HG02852 (cell line): ENCODE measurements around the gene EIF2AK3.
"Not testable (repeated sequence)": the region's sequence is repeated elsewhere in the genome, so short reads cannot be mapped to it uniquely, and the experiment has no call there.

Experiments
- ATAC-seq: cut with Tn5 transposase; IDR thresholded peaks from one replicate; pipeline ENCODE4 v1.9.1; 2021; ENCODE audit warnings: mild to moderate bottlenecking, moderate library complexity; ENCODE audit not compliant: unreplicated experiment

EIF2AK3 gene

GRCh38 chr2:88627055-88627855 lies at the start of gene EIF2AK3:
TSS of gene EIF2AK3 (minus strand) at chr2:88627464. CDS start at chr2:88627274, 190 bp downstream.
- peak; percentile 87 for ATAC-seq

- ATAC-seq = no peak
Measured at GRCh38 chr2:88673363-88673762, 46.1 kb upstream of the EIF2AK3 start.

DNA sequence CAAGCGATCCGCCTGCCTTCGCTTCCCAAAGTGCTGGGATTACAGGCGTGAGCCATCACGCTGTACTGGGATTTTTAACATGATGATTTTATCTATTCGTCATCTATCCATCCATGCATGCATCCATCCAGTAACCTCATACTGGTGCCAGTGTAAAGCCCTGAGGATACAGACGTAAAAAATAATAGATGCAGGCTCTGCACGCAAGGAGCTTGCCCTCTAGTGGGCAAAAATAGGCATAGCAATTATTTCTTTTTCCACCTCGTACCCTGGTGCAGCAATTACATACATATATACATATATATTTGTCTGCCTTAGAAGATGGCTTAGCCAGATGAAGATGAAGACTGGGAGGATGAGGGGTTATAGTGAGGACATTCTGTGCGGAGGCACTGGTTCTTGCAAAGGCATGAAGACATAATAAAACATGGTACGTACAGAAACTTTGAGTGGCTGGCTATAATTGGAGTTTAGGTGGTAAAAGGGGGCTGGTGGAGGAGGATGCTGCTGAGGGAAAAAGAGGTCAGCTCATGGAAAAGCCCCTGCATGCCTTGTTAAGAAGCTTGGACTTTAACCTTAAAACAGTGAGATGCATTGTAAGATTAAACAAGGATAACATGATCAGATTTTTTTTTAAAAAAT lies 44.6 kb upstream of the EIF2AK3 start:
- ATAC-seq = no peak

DNA sequence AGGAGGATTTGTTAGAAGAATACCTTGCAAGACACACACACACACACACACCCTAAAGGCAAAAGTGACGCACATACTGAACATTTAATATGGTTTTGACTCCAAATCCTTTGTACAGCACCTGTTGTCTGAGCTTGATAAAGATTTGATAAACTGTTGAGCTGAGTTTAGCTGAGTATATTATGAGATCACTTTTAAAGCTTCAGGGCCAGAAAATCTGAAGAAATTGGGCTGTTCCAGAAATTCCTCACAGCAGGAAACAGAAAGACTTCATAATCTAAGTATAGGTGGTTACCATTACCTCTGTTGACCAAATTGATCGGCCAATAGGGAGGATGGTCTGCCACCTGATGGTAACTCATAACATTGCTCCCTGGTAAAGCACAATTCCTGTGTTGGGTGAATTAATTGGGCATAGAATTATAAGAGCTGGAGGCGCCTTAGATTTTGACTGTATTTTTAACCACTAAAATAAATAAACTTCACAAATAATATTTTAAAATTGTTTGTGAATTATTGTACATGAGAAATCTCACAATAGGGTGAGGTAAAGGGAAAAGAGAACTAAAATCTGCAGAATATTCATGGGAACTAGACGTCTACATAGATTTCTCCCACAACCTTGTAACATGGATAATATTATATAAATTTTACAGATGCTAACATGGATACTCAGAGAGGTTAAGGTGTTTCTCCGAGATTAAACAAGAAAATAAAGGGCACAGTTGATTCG lies 42.4 kb upstream of the EIF2AK3 start:
- peak; percentile 87 for ATAC-seq

DNA sequence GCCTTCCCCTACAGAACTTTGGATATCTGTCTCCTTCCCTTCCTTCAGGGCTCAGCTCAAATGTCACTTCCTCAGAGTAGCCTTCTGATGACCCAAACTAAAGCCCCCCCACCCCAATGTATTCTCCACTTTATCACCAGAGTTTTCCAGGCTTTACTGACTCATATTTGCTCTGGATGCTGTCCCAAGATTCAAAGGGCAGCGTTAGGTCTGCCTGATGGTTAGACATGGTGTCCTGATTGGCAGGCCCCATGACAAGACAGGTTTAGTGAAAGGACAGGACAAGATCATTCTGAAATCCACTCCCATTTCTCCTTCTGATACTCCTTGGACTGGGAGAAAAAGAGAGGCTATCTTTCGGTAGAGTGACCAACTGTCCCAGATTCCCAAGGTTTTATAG lies 41.6 kb upstream of the EIF2AK3 start:
- no peak for ATAC-seq

- ATAC-seq = no peak
Measured at GRCh38 chr2:88667219-88667618, 40.0 kb upstream of the EIF2AK3 start.

GRCh38 chr2:88666576-88666975 lies 39.3 kb upstream of the EIF2AK3 start:
- ATAC-seq = no peak

DNA sequence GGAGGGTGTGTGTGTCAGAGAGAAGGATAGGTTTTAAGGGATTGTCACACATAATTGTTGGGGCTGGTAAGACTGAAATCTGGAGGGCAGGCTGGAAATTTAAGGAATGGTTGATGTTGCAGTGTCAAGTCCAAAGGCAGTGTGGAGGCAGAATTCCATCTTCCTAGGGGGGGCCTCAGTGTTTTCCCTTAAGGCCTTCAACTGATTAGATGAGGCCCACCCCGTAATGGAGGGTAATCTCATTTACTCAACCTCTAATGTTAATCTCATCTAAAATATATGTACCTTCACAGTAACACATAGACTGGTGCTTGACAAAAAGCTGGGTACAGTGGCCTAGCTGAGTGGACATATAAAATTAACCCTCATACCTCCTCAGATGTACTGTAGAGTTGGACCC lies 33.4 kb upstream of the EIF2AK3 start:
- no peak for ATAC-seq

GRCh38 chr2:88659538-88659915 lies 32.3 kb upstream of the EIF2AK3 start:
- ATAC-seq = no peak

DNA sequence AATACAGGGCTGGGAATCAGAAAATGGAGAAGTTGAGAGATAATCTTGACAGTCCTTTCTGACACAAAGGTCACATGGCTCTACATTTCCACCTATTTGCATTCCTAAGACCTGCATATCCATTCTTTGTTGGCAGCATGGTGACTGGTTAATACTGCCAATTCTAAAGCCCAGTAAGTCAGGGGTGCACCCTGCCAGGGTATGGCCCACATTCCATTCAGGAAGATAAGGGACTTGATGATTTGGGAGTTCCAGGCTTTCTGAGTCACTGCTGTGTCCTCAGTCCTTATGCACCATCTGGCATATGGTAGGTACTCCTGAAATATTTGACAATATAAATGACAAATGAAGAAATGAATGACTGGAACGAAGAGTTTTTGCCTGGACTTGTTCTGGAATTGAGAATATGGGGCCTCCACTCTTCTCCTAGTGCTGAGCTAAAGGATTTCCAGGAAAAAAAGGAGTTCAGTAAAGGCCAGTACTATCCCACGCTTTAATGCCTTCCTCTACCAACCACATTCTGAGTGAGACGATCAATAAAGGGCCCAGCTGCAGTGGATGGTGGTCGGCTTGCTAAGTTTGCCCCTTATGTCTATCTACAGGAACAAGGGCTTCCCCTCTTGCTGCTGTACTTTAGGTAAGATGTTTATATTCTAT lies 31.7 kb upstream of the EIF2AK3 start:
- no peak for ATAC-seq

- no peak for ATAC-seq
Measured at GRCh38 chr2:88658326-88658725, 31.1 kb upstream of the EIF2AK3 start.

DNA sequence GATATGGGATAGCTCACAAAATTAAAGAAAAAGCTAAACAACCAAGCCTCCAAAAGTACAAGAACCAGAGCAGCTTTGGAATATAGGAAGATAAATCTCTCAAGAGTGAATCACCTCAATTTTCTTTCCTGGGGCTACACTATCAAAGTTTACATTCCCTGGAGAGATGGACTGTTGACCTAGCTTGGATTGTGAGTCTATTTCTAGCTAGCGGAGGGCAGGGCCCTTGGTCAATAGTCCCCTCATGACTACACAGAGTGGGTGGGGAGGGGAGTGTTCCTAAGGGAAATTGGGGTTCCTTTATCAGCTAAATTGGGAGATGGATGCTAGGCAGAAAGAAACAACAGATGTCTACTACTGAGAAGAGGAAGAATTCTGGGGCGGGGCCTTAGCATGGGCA lies 29.9 kb upstream of the EIF2AK3 start:
- ATAC-seq = no peak

DNA sequence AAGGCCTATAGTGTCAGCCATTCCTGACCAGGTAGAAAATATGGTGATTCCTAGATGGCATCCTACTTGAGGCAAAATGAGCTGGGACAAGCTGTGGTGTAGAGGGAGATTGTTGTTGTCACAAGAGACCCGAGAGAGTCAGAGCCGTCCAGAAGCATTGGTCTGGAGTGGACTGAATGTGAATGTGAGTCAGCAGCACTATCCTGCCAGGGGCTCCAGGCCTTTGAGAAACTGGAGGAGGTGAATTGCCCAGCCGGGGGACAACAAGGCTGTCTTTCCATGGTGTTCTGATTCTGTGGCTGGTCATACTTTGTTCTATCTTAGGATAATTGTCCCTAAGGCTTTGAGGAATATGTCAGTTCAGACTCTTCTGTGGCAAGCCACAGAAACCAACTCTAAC lies 29.4 kb upstream of the EIF2AK3 start:
- ATAC-seq = no peak

DNA sequence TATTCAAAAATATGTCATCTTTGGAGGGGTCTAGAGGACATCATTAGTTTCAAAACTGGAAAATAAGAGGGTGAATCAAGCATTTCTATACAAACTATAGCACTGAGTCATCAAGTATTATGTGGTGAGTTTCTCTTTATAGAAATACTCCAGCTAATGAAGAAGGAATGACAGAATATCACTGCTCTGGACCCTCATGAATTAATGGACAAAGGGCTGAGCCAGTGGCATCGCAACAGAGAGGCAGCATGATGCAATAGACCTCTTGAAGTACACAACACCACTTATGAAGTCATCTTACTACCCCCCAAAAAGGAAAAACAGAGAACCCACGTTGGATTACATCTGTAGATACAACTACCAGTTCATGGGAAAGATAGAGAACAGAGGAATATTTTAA lies 27.4 kb upstream of the EIF2AK3 start:
- ATAC-seq = no peak

DNA sequence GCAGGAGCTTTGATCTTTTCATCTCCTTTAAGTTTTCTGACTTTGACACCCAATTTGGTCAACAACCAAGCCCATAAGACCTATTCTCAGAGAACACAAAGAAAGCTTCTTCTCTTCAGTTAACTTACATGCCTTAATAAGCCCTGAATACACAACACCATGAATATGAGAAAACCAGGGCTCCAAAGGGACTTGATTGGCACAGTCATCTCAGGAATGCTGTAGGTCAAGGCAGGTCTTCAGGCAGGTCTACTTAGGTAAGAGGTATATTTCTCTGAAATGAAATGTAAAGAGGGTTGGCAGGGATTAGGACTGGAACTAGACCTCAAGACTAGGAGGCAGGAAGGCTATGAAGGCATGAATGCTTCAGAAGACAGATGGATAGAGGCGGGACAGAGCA lies 24.4 kb upstream of the EIF2AK3 start:
- ATAC-seq = no peak

DNA sequence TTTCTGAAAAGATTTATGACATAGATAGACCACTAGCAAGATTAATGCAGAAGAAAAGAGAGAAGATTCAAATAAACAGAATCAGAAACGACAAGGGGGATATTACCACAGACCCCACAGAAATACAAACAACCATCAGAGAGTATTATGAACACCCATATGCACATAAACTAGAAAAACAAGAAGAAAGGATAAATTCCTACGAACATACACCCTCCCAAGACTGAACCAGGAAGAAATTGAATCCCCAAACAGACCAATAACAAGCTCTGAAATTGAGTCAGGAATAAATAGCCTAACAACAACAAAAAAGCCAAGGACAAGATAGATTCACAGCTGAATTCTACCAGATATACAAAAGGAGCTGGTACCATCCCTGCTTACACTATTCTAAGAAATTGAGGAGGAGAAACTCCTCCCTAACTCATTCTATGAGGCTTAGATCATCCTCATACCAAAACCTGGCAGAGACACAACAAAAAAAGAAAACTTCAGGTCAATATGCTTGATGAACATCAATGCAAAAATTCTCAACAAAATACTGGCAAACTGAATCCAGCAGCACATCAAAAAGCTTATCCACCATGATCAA lies 18.1 kb upstream of the EIF2AK3 start:
- ATAC-seq = not testable (repeated sequence)

DNA sequence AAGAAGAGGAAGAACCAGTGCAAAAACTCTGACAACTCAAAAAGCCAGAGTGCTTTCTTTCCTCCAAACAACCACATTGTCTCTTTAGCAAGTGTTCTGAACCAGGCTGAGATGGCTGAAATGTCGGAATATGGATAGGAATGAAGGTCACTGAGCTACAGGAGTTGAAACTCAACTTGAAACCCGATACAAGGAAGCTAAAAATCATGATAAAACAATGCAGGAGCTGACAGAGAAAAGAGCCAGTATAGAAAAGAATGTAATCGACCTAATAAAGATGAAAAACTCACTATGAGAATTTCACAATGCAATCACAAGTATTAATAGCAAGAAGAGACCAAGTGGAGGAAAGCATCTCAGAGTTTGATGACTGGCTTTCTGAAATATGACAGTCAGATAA lies 15.0 kb upstream of the EIF2AK3 start:
- ATAC-seq = no peak

DNA sequence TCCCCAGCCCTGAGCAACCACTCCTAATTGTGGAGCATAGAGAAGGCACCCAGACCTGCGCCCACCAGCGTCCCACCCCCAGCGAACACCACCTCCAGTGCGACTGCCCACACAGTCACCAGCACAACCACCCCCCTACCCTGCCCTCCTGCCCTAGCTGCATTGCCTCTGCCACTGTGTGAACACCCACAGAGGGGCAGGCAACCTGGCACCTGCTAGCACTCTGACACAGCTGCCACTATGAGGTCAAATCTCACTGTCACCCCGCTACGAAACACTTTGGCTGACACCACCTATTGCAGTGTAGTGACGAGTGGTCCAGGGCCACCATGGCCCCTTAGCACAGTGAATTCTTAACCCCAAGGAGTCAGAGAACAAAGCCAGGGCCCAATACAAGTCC lies 14.1 kb upstream of the EIF2AK3 start:
- ATAC-seq = no peak

- ATAC-seq = no peak
Measured at GRCh38 chr2:88639865-88640264, 12.6 kb upstream of the EIF2AK3 start.

DNA sequence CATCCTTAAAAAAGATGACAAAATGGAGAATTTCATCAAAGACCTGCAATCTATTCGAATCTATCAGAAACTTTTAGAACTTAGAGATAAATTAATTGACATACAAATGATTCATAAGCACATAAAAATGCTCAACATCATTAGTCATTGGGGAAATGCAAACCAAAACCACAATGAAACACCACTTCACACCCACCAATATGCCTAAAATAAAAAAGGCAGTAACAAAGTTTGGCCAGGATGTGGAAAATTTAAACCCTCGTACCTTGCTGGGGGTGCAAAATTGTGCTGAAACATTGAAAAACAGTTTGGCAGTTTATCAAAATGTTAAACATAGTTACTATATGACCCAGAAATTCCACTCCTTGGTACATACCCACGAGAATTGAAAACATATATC lies 11.5 kb upstream of the EIF2AK3 start:
- no peak for ATAC-seq

DNA sequence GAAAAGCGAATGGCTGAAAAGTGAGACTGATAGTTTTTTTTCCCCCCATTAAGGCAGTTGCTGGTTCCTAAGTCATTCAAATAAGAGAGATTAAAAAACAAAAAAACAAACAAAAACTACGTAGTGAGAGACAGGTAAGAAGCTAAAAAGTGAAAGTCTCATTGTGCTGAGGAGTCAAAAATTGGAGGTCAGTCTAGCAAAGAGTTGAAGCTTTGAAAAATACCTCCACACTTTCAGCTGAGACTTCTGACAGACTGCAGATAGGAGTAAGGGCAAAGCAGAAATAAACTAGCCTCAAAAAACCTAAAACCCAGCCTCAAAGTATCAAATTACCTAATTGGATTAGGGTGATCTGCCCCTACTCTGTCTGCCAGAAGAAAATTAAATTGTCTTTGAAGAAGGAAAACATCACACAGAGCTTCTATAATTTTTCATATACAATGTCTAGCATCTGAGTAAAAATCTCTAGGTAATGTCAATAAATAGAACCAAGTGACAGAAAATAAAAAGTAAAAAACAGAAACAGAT lies 10.9 kb upstream of the EIF2AK3 start:
- no peak for ATAC-seq
